Measurements from ENCODE around the gene PHF2.

PHF2 gene

GRCh38 chr9:93579711-93580516 is 3.5 kb downstream of the PHF2 start:
- DNase-seq (ENCODE audit: low read depth), result no peak
- H3K4me3 ChIP-seq (ENCODE audit: low read length), result no peak overlapping the region
- TF ChIP-seq, protein P1, sequence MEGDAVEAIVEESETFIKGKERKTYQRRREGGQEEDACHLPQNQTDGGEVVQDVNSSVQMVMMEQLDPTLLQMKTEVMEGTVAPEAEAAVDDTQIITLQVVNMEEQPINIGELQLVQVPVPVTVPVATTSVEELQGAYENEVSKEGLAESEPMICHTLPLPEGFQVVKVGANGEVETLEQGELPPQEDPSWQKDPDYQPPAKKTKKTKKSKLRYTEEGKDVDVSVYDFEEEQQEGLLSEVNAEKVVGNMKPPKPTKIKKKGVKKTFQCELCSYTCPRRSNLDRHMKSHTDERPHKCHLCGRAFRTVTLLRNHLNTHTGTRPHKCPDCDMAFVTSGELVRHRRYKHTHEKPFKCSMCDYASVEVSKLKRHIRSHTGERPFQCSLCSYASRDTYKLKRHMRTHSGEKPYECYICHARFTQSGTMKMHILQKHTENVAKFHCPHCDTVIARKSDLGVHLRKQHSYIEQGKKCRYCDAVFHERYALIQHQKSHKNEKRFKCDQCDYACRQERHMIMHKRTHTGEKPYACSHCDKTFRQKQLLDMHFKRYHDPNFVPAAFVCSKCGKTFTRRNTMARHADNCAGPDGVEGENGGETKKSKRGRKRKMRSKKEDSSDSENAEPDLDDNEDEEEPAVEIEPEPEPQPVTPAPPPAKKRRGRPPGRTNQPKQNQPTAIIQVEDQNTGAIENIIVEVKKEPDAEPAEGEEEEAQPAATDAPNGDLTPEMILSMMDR (conservative IDR thresholded peaks at IDR 0.05; ENCODE audit: low read length), result no peak

DNA sequence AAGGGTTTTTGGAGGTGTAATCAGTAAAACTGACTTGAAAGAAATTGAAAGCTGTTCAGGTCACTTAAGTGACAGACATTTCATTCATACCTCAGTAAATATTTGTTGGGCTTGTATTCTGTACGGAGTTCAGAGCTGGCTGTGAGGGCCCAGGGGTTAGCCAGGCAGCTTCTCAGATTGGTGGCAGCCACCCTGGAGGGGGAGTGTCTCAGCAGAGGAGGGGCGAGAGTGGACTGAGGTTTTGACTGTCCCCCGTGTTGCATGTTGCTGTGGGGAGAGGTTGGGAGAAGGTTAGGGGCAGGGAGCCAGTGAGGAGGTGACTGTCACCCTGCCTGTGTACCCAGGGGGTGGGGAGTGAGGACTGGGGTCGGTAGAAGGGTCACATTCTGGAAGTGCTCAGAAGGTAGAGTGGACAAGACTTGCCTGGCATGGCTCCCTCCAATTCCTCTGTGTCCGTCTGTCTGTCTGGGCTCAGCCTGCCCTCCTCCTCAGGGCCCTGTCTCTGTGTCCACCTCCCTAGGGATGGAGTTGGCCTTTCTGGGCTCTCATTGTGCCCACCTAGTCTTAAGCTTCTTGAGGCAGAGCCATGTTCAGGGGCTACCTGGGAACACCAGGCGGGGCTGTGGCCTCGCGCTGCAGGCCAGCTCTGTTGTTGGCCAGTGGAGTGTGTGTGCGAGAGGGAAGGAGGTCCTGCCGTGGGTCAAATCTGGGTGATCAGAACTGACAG is 4.4 kb downstream of the PHF2 start:
- H3K4me3 ChIP-seq (ENCODE audit: low read length), result no peak overlapping the region
- no peak for DNase-seq (ENCODE audit: low read depth)
- TF ChIP-seq, protein P1 (conservative IDR thresholded peaks at IDR 0.05; ENCODE audit: low read length), result no peak

DNA sequence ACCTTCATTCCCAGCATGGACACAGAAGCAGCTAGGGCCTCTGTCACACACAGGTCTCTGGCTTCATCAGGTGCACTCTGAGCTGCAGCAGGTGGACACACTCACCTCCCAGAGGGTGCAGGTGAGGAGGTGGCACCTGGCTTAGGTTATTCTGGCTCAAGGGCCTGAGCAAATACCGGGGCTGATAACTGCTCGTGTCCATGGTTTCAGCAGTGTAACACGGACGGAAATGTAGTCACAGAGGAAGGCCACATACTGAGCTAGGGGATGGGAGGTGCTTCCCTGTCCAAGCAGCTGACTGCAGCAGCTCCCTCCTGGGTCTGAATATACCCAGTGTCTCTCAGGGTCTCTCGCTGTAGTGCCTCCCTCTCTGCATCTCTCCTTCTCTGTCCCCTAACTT is 5.7 kb downstream of the PHF2 start:
- no peak for DNase-seq (ENCODE audit: low read depth)
- TF ChIP-seq, protein P1 (conservative IDR thresholded peaks at IDR 0.05; ENCODE audit: low read length), result no peak
- no peak overlapping the region for H3K4me3 ChIP-seq (ENCODE audit: low read length)

DNA sequence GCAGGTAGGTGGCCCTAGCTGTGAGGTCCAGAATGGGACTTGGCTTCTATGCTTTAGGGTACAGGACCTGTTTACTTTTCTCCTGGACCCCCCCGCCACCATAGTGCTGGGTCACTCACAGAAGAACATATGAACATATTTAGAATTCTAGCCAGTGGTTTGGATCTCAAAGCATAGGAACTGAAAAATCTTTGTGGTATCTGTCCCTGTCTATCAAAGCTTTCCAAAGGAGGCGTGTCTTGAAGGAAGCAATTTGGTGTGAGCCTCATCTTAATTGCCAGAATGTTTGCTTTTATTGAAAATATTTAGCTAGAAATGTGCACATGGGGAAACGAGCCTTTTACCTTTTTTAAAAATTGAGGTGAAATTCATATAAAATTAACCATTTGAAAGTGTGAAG is 6.2 kb downstream of the PHF2 start:
- no peak for DNase-seq (ENCODE audit: low read depth)
- no peak overlapping the region for H3K4me3 ChIP-seq (ENCODE audit: low read length)
- TF ChIP-seq, protein P1 (conservative IDR thresholded peaks at IDR 0.05; ENCODE audit: low read length), result no peak

GRCh38 chr9:93585259-93585658 is 8.9 kb downstream of the PHF2 start:
- TF ChIP-seq, protein P1 (conservative IDR thresholded peaks at IDR 0.05; ENCODE audit: low read length), result no peak
- H3K4me3 ChIP-seq (ENCODE audit: low read length), result no peak overlapping the region
- DNase-seq (ENCODE audit: low read depth), result no peak

DNA sequence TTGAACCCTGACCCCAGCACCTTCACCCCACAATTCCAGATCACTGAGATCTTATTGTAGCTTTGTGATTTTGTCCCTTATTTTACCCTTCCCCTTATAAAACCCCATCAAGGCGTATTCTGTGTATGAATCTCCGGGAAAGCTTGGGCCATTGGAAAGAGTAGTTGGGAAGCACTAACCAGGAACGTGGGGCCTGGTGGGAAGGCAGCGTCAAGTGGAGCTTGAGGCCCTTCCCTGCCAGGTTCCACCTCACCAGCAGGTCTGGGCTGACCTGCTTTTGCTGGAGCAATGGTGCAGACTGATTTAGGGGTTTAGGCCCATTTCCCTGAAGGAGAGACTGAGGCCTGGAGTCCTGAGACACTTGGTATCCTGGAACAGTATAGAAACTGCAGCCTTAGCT is 9.3 kb downstream of the PHF2 start:
- no peak overlapping the region for H3K4me3 ChIP-seq (ENCODE audit: low read length)
- TF ChIP-seq, protein P1 (conservative IDR thresholded peaks at IDR 0.05; ENCODE audit: low read length), result no peak
- no peak for DNase-seq (ENCODE audit: low read depth)
